ENCODE results near the gene PCDH9.

DNA sequence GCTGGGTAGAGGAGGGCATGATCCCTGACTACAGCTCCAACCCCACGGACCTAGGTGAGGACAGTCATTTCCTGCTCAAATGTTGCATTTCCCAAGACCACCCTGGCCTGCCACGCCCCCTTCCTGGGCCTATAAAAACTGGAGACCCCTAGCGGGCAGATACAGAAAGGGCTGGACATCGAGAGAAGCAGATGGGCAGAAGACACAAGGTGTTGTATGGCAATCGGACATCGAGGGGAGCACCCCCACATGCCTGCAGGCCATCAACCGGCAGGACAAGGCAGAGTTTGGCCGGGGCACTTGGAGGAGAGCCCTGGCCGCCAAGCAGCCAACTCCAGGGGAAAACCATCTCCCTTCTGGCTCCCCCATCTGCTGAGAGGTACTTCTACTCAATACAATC lies 746.4 kb downstream of the PCDH9 start:
- TF ChIP-seq, protein P1, sequence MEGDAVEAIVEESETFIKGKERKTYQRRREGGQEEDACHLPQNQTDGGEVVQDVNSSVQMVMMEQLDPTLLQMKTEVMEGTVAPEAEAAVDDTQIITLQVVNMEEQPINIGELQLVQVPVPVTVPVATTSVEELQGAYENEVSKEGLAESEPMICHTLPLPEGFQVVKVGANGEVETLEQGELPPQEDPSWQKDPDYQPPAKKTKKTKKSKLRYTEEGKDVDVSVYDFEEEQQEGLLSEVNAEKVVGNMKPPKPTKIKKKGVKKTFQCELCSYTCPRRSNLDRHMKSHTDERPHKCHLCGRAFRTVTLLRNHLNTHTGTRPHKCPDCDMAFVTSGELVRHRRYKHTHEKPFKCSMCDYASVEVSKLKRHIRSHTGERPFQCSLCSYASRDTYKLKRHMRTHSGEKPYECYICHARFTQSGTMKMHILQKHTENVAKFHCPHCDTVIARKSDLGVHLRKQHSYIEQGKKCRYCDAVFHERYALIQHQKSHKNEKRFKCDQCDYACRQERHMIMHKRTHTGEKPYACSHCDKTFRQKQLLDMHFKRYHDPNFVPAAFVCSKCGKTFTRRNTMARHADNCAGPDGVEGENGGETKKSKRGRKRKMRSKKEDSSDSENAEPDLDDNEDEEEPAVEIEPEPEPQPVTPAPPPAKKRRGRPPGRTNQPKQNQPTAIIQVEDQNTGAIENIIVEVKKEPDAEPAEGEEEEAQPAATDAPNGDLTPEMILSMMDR (IDR thresholded peaks at IDR 0.05 in 8 of 11, conservative IDR thresholded peaks at IDR 0.05 in 3 of 11): no peak
- no peak for TF ChIP-seq POLR2A (IDR thresholded peaks at IDR 0.05)
